Renal cortical epithelial cell (primary cell): Measurements from ENCODE around the gene TMEM200C. TPM values are rescaled to one million over a fixed set of nuclear protein-coding genes. Genes with fewer than 3 reads are reported as not detected.
"Not testable (repeated sequence)": the region's sequence is repeated elsewhere in the genome, so short reads cannot be mapped to it uniquely, and the experiment has no call there.

Experiments
- DNase-seq: peaks from one replicate; pipeline ENCODE4 v3.0.0-alpha.2; 2011; ENCODE audit warnings: low read depth
- total RNA-seq: library from RNA; depleted of rRNA; stranded (reverse); fragments of >200 nt; gene quantifications from 2 replicates; pipeline ENCODE4 v1.2.3, GENCODE V29; 2014

The TMEM200C gene
- total RNA-seq, 1 donor from 2014 or later: 0.30 TPM

- DNase-seq: no peak
Observed at GRCh38 chr18:5892823-5893431, 2.4 kb downstream of the TMEM200C start.

DNA sequence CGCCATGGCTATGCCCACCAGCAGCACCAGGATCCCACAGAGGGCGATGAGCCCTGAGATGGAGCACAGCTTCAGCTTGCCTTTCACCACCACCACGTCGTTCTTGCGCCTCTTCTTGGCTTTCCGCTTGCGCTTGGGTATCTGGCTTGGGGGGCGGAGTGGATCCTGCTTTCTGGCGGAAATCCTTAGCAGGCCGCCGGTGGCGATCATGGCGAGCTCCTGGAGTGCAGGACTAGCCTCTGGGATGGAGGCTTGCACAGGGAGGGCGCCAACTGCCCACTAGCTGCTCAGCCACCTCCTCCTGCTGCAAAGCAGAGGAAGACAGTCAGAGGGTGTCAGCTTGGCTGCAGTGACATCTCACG lies 3.5 kb downstream of the TMEM200C start:
- no peak for DNase-seq

- no peak for DNase-seq
Observed at GRCh38 chr18:5891184-5891853, 4.0 kb downstream of the TMEM200C start.

DNA sequence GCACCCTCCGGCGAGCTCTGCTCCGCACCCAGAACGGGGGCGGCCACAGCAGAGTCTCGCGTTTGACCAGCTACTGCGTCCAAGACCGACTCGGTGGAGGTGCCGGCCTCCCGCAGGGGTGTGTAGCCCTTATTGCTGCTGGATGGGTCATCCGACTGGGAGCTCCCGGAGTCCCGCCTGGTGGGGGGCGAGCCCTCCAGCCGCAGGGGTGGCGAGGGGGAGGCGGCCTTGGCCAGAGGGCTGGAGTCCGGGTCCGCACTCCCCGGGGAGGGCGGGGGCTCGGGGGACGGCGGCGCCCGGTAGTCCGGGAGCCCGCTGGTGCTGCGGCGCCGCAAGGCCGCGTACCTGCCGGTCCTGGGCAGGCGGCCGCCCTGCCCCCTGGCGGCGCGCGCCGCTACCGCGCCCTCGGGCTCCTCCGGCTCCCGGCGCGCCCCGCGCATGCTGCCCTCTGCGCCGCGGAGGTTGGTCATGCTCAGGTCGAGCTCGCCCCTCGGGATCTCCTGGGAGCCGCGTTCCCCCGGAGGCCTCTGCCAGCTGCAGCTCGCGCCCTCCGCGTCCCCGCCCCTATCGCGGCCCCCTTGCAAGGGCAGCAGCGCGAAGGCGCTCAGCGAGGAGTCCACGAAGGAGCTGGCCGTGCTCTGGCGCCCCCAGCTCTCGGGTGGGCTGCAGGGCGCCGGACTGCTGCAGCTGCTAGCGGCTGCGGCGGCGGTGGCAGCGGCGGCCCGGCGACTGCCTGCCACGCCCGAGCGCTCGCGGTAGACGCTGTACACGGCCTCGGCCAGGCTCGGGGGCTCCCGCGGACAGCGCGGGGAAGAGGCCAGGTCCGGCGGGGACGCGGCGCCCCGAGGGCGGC lies 4.8 kb downstream of the TMEM200C start:
- no peak for DNase-seq

DNA sequence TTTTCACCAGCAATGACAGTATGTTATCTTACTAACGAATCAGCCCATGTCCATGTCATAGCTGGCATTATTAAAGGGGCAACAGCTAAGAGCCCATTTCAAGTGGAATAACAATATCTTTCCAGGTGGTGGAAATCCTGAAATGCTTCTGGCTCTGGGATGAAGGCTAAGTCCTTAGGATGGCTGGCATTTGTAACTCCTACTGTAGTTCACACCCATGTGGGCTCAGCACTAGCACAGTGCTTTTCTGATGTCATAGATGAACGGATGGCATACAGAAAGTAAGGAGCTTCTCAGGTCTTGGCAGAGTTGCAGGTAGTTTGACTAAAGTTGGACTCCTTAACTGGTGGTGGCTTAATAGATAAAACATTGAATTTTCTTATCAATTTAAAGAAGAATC lies 10.0 kb downstream of the TMEM200C start:
- no peak for DNase-seq

- DNase-seq: no peak
Observed at GRCh38 chr18:5884375-5884774, 10.9 kb downstream of the TMEM200C start.

DNA sequence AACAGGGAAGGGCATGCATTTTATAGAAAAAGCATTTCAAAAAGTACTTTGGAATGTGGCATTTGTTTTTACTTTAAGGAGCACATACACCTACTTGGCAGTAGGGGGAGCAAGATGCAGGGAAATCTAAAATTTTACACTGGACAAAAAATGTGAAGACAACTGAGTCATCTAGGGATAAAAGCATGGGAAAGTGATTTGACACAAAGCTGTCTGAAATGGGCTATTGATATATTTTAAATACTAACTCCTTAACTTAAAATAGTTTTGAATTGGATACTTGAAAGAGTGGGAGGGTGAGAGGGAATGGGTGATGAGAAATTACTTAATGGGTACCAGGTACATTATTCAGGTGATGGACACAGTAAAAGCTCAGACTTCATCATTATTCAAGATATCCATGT lies 15.8 kb downstream of the TMEM200C start:
- peak; percentile 48 for DNase-seq

DNA sequence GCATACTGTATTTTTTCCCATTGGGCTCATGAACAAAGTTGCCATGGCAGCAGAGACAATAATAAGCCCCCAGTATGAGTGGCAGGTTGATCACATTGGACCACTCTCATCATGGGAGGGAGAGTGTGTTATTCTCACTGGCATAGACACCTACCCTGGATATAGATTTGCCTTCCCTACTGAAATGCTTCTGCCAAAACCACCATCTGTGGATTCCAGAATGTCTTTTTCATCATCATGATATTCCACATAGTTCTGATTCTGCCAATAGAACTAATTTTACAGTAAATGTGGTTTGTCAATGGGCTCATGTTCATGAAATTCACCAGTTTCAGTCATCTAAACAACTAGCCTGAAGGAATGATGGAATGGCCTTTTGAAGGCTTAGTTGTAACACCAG lies 18.4 kb downstream of the TMEM200C start:
- DNase-seq: no peak

DNA sequence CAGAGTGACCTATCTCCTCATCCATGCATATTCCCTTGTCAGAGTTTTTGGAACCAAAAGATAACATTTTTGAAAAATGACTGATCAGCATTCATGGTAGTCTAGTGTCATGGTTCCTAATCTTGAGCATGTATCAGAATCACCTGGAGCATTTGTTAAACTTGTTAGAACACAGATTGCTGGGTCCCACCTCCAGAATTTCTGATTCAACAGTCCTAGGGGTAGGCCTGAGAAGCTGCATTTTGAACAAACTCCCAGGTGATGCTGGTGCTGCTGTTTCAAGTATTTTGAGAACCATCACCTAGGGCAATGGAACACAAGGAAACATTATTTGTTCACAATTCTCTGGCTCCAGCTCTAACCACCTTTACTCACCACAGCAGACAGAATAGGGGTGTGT lies 21.0 kb downstream of the TMEM200C start:
- DNase-seq: no peak

- DNase-seq: no peak
Observed at GRCh38 chr18:5872886-5873285, 22.4 kb downstream of the TMEM200C start.

- DNase-seq: no peak
Observed at GRCh38 chr18:5871426-5871825, 23.9 kb downstream of the TMEM200C start.

GRCh38 chr18:5868218-5868854 lies 27.0 kb downstream of the TMEM200C start:
- DNase-seq: peak; percentile 87

- DNase-seq: no peak
Observed at GRCh38 chr18:5865521-5865920, 29.8 kb downstream of the TMEM200C start.

- not testable (repeated sequence) for DNase-seq
Observed at GRCh38 chr18:5862127-5862526, 33.2 kb downstream of the TMEM200C start.

DNA sequence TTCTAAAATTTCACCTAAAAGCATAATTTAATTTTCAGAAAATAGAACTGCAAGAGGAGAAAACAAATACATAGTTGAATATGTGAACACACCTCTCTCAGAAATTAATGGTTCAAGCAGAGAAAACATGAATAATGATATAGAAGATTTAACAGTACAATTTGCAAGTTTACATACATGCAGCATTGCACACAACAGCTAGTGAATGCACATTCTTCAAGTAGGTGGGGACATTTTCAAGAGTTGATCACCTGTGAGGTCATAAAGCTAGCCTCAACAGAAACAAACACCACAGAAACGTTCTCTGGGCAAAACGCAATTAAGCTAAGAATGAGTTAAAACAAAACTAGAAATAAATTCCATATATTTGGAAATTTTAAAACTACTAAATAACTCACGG lies 38.1 kb downstream of the TMEM200C start:
- no peak for DNase-seq

DNA sequence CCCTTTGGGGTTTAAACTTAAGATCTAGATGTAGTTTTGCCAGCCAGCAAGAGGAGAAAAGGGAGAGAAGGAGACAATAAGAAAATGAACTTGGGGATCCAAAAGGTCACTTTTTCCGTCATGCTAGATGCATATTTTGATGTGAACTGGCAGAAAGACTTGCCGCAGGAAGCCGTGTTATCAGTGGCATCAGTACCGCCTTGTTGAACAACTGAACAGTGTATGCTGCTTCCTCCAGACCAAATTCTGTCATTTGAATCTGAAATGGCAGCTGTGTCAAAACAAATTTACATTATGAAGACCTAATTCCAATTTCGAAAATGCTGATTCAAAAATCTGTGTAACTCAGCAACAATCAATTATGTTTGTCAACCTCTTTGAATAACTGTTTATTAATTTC lies 42.1 kb downstream of the TMEM200C start:
- no peak for DNase-seq

GRCh38 chr18:5851998-5852397 lies 43.3 kb downstream of the TMEM200C start:
- DNase-seq: no peak

- no peak for DNase-seq
Observed at GRCh38 chr18:5842653-5843052, 52.7 kb downstream of the TMEM200C start.

DNA sequence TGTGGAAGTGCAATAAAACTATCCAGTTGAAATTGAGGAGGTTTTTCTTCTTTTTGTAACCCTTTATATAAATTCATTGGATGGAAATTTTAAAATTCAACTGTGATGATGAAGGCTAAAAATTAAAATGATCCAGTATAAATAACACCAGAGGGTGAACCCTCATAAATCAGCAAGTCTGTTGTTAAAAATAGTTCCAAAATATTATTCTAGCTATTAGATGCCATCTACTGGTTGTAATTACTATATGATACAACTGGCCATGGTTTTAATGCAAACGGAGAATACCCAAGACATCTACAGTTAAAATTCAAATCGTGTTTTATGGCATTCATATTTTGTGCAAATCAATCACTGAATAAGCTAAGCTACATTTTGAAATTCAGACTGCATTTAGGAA lies 53.8 kb downstream of the TMEM200C start:
- DNase-seq: peak; percentile 1

DNA sequence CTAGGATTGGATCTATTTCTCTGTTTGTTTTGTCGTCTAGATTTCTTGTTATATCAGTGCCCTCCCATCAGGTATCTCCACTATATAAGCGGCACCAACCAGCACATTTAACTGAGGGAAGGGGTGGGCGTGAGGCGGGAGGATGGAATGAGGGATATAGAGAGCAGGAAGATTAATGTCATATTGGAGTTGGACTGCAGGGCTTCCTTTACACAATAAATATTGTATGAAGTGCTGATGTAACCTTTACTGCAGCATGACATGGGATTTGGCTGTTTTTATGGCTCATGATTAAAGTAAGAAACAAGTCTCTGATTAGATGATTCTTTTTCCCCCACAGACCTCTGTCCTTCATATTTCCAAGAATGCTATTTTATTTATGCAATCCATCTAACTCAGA lies 54.8 kb downstream of the TMEM200C start:
- no peak for DNase-seq

- no peak for DNase-seq
Observed at GRCh38 chr18:5840025-5840424, 55.3 kb downstream of the TMEM200C start.

GRCh38 chr18:5839102-5839501 lies 56.2 kb downstream of the TMEM200C start:
- no peak for DNase-seq
